Measurements from ENCODE around the gene SLC16A2. TPM values are rescaled to one million over a fixed set of nuclear protein-coding genes. Genes with fewer than 3 reads are reported as not detected.

The SLC16A2 gene
- total RNA-seq, 1 experiment from 2014 or later = 8.5 TPM

GRCh38 chrX:74521961-74522751 is 100.9 kb downstream of the SLC16A2 start:
- no TSS peak for BruUV-seq (replicated peaks)
- Histone ChIP-seq H3K9ac (ENCODE audit: low read length) (no peak overlapping the region), H4K20me1 (ENCODE audit: low read length) (no peaks in the 10 kb centered on the region), H3K36me3 (ENCODE audit: low read depth, low read length) (no peaks in the 10 kb centered on the region), H3K9me2 (replicated peaks; ENCODE audit: low read length) (no peaks in the 10 kb centered on the region), H3K27me3 (ENCODE audit: low read length) (no peaks in the 10 kb centered on the region), H3K4me1 (ENCODE audit: insufficient read depth, low read length) (no peaks in the 10 kb centered on the region), H3K79me2 (ENCODE audit: low read length) (no peaks in the 10 kb centered on the region), H3K4me3 (ENCODE audit: low read length) (no peak overlapping the region), H2AFZ (ENCODE audit: low read length) (no peak overlapping the region), H3K27ac (ENCODE audit: low read length) (no peak overlapping the region), H3K9me3 (ENCODE audit: low read length) (no peaks in the 10 kb centered on the region), H3K4me2 (ENCODE audit: low read length) (no peak overlapping the region), H3F3A (ENCODE audit: low read length, unreplicated experiment) (no peaks in the 10 kb centered on the region)
- ChIA-PET CTCF (no interaction called here), POLR2A (ENCODE audit: unreplicated experiment) (no interaction called here)
- TF ChIP-seq CTCF (conservative IDR thresholded peaks at IDR 0.05; ENCODE audit: low read depth, low read length) (no peak), EZH2phosphoT487 (IDR thresholded peaks at IDR 0.05; ENCODE audit: borderline replicate concordance, low read length) (no peak), EZH2 (IDR thresholded peaks at IDR 0.05; ENCODE audit: low read length, unreplicated experiment) (no peak)
- intact Hi-C loops (cut with micrococcal nuclease) = no loop called here
- no peak for ATAC-seq
- DNase-seq = no peak

- H3K4me1 ChIP-seq (ENCODE audit: insufficient read depth, low read length) = no peaks in the 10 kb centered on the region
- H3K4me3 ChIP-seq (ENCODE audit: low read length) = no peak overlapping the region
- no peaks in the 10 kb centered on the region for H3K79me2 ChIP-seq (ENCODE audit: low read length)
- no peaks in the 10 kb centered on the region for H3K36me3 ChIP-seq (ENCODE audit: low read depth, low read length)
- no peaks in the 10 kb centered on the region for H4K20me1 ChIP-seq (ENCODE audit: low read length)
- H3K4me2 ChIP-seq (ENCODE audit: low read length) = no peak overlapping the region
- H2AFZ ChIP-seq (ENCODE audit: low read length) = no peak overlapping the region
- ATAC-seq = no peak
- H3F3A ChIP-seq (ENCODE audit: low read length, unreplicated experiment) = no peaks in the 10 kb centered on the region
- intact Hi-C loops (cut with micrococcal nuclease) = no loop called here
- DNase-seq = no peak
- H3K27ac ChIP-seq (ENCODE audit: low read length) = no peak overlapping the region
- ChIA-PET POLR2A (ENCODE audit: unreplicated experiment) (no interaction called here), CTCF (no interaction called here)
- no TSS peak for BruUV-seq (replicated peaks)
- no peaks in the 10 kb centered on the region for H3K27me3 ChIP-seq (ENCODE audit: low read length)
- no peak for TF ChIP-seq EZH2 (IDR thresholded peaks at IDR 0.05; ENCODE audit: low read length, unreplicated experiment)
- no peak for TF ChIP-seq EZH2phosphoT487 (IDR thresholded peaks at IDR 0.05; ENCODE audit: borderline replicate concordance, low read length)
- TF ChIP-seq CTCF (conservative IDR thresholded peaks at IDR 0.05; ENCODE audit: low read depth, low read length) = no peak
- H3K9ac ChIP-seq (ENCODE audit: low read length) = no peak overlapping the region
- H3K9me3 ChIP-seq (ENCODE audit: low read length) = no peaks in the 10 kb centered on the region
- H3K9me2 ChIP-seq (replicated peaks; ENCODE audit: low read length) = no peaks in the 10 kb centered on the region
Observed at GRCh38 chrX:74523224-74523623, 101.9 kb downstream of the SLC16A2 start.

Data from PC-3 (cell line).